ENCODE results near the gene DCLRE1C. TPM values are rescaled to one million over a fixed set of nuclear protein-coding genes. Genes with fewer than 3 reads are reported as not detected.
"Not testable (repeated sequence)": the region's sequence is repeated elsewhere in the genome, so short reads cannot be mapped to it uniquely, and the experiment has no call there.

DCLRE1C gene
- total RNA-seq, 4 donors from 2014 or later = 14.9 to 19.2 (median 17.2) TPM

GRCh38 chr10:14910953-14911352 lies 42.9 kb downstream of the DCLRE1C start:
- no peaks in the 10 kb centered on the region for H3K9me3 ChIP-seq
- 95 to 96% methylated on average over 4 of the region's 4 CpGs for WGBS, 2 donors
- no peak for DNase-seq
- H3K4me1 ChIP-seq = no peaks in the 10 kb centered on the region
- intact Hi-C loops (cut with DNase I) = no loop called here
- no peak overlapping the region for H3K27ac ChIP-seq
- H3K4me3 ChIP-seq (replicated peaks in 1 of 3) = no peak overlapping the region
- no peak for TF ChIP-seq POLR2A (IDR thresholded peaks at IDR 0.05)
- TF ChIP-seq, protein P1, sequence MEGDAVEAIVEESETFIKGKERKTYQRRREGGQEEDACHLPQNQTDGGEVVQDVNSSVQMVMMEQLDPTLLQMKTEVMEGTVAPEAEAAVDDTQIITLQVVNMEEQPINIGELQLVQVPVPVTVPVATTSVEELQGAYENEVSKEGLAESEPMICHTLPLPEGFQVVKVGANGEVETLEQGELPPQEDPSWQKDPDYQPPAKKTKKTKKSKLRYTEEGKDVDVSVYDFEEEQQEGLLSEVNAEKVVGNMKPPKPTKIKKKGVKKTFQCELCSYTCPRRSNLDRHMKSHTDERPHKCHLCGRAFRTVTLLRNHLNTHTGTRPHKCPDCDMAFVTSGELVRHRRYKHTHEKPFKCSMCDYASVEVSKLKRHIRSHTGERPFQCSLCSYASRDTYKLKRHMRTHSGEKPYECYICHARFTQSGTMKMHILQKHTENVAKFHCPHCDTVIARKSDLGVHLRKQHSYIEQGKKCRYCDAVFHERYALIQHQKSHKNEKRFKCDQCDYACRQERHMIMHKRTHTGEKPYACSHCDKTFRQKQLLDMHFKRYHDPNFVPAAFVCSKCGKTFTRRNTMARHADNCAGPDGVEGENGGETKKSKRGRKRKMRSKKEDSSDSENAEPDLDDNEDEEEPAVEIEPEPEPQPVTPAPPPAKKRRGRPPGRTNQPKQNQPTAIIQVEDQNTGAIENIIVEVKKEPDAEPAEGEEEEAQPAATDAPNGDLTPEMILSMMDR (IDR thresholded peaks at IDR 0.05) = no peak
- no peaks in the 10 kb centered on the region for H3K27me3 ChIP-seq
- peaks cover 14 to 18% of the 10 kb centered on the region in 2 donors for H3K36me3 ChIP-seq

GRCh38 chr10:14909101-14909500 lies 44.8 kb downstream of the DCLRE1C start:
- TF ChIP-seq, protein P1 (IDR thresholded peaks at IDR 0.05) = no peak
- TF ChIP-seq POLR2A (IDR thresholded peaks at IDR 0.05) = no peak
- H3K27me3 ChIP-seq = no peaks in the 10 kb centered on the region
- no peaks in the 10 kb centered on the region for H3K4me1 ChIP-seq
- intact Hi-C loops (cut with DNase I) = no loop called here
- no peaks in the 10 kb centered on the region for H3K9me3 ChIP-seq
- peaks cover 14 to 18% of the 10 kb centered on the region in 2 donors for H3K36me3 ChIP-seq
- no peak for DNase-seq
- 93 to 95% methylated on average over 2 of the region's 2 CpGs for WGBS, 2 donors
- H3K27ac ChIP-seq = no peak overlapping the region
- H3K4me3 ChIP-seq (replicated peaks in 1 of 3) = no peak overlapping the region

GRCh38 chr10:14907591-14907990 lies 46.3 kb downstream of the DCLRE1C start:
- H3K27me3 ChIP-seq; intact Hi-C loops (cut with DNase I); H3K4me3 ChIP-seq (replicated peaks in 1 of 3); DNase-seq; H3K4me1 ChIP-seq; H3K27ac ChIP-seq; H3K9me3 ChIP-seq: not testable (repeated sequence)
- whole genome bisulfite sequencing, 2 donors = 98 to 99% methylated on average over 4 of the region's 4 CpGs
- H3K36me3 ChIP-seq = peaks cover 14 to 18% of the 10 kb centered on the region in 2 donors

DNA sequence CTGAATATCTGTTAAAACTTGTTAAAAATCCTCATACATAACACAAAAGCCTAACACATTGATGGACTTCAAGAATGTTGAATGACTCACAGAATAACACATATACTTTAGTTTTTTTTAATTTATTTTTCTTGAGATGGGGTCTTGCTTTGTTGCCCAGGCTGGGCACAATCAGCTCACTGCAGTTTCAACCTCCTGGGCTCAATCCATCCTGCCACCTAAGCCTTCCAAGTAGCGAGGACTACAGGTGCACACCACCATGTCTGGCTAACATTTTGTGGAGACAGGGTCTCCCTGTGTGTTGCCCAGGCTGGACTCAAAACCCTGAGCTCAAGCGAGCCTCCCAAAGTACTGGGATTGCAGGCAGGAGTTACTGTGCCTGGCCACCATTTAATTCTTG lies 47.1 kb downstream of the DCLRE1C start:
- no peak overlapping the region for H3K4me3 ChIP-seq (replicated peaks in 1 of 3)
- H3K9me3 ChIP-seq = no peaks in the 10 kb centered on the region
- TF ChIP-seq, protein P1 (IDR thresholded peaks at IDR 0.05) = no peak
- TF ChIP-seq POLR2A (IDR thresholded peaks at IDR 0.05) = no peak
- intact Hi-C loops (cut with DNase I) = no loop called here
- WGBS, 2 donors = 100% methylated on average over 2 of the region's 2 CpGs
- no peak overlapping the region for H3K27ac ChIP-seq
- H3K4me1 ChIP-seq = no peaks in the 10 kb centered on the region
- H3K27me3 ChIP-seq = no peaks in the 10 kb centered on the region
- no peak for DNase-seq
- peaks cover 13 to 14% of the 10 kb centered on the region in 2 donors for H3K36me3 ChIP-seq

DNA sequence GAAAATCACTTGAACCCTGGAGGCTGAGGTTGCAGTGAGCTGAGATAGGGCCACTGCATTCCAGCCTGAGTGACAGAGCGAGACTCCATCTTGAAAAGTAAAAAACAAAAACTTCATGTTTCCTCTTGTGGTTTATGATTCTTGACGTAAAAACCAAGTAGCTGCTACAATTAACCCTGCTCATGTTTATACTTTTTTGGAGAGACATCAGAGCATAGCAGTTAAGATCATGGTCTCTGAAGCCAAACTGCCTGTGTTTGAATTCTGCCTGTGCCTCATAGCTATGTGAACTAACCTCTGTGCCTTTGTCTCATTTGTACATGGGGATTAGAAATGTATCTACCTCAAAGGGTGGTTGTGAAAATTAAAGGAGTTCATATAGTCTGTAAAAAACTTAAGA lies 48.0 kb downstream of the DCLRE1C start:
- no peak overlapping the region for H3K27ac ChIP-seq
- H3K27me3 ChIP-seq = no peaks in the 10 kb centered on the region
- H3K36me3 ChIP-seq = peaks cover 11 to 13% of the 10 kb centered on the region in 2 donors
- H3K4me3 ChIP-seq (replicated peaks in 1 of 3) = no peak overlapping the region
- intact Hi-C loops (cut with DNase I) = no loop called here
- no peaks in the 10 kb centered on the region for H3K9me3 ChIP-seq
- TF ChIP-seq, protein P1 (IDR thresholded peaks at IDR 0.05) = no peak
- H3K4me1 ChIP-seq = no peaks in the 10 kb centered on the region
- WGBS, 2 donors = 93 to 97% methylated on average over 2 of the region's 2 CpGs
- no peak for DNase-seq

GRCh38 chr10:14904864-14905263 lies 49.0 kb downstream of the DCLRE1C start:
- WGBS, 2 donors = 94 to 95% methylated on average over 2 of the region's 2 CpGs
- intact Hi-C loops (cut with DNase I) = no loop called here

More at GRCh38 chr10:14904864-14905263, 49.0 kb downstream of the DCLRE1C start:
- H3K9me3 ChIP-seq = no peaks in the 10 kb centered on the region
- TF ChIP-seq, protein P1 (IDR thresholded peaks at IDR 0.05) = no peak
- no peak for TF ChIP-seq POLR2A (IDR thresholded peaks at IDR 0.05)
- H3K4me1 ChIP-seq = no peaks in the 10 kb centered on the region
- peaks cover 8 to 13% of the 10 kb centered on the region in 2 donors for H3K36me3 ChIP-seq
- no peak overlapping the region for H3K4me3 ChIP-seq (replicated peaks in 1 of 3)
- no peaks in the 10 kb centered on the region for H3K27me3 ChIP-seq
- H3K27ac ChIP-seq = no peak overlapping the region
- DNase-seq = no peak
